Measurements from ENCODE around the gene F13A1.
"Not testable (repeated sequence)": the region's sequence is repeated elsewhere in the genome, so short reads cannot be mapped to it uniquely, and the experiment has no call there.

F13A1 gene

DNA sequence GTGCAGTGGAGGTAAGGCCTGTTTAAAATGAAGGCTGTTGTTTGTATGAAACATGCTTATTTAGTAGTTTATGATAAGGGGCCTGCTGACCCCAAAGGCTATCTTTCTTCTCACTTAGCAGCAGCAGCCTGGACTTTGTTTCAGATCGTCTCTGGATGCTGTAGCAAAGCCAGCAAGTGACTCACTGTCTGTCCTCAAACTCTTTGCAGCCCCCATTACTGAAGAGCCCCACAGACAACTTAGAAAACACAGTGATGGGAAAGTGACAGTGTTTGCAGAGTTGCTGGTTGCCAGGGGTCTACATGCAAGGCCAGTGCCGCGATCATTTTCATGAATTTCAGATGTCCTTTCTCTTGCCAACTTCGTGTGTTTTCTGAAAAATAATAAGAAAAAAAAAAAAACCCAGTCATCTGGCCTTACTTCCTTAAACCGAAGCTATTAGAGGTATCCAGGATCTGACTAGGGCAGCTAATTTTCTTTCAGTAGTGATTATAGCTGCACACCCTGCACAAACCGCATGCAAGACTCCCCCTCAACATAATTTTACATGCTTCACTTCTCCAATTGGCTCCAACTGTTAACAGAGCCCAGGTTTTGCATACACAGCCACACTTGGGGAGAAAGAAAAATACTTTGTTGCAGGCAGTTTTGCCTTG, 11.6 kb upstream of the F13A1 start:
- peak overlapping the region; percentile 23 for H3K4me3 Mint-ChIP-seq
- peaks cover 10% of the 10 kb centered on the region for H3K27me3 Mint-ChIP-seq
- peak overlapping the region; percentile 71 for H3K27ac Mint-ChIP-seq
- no peaks in the 10 kb centered on the region for H3K36me3 Mint-ChIP-seq
- peak; percentile 93 for ATAC-seq
- no peaks in the 10 kb centered on the region for H3K9me3 Mint-ChIP-seq
- peaks cover 34% of the 10 kb centered on the region for H3K4me1 Mint-ChIP-seq

DNA sequence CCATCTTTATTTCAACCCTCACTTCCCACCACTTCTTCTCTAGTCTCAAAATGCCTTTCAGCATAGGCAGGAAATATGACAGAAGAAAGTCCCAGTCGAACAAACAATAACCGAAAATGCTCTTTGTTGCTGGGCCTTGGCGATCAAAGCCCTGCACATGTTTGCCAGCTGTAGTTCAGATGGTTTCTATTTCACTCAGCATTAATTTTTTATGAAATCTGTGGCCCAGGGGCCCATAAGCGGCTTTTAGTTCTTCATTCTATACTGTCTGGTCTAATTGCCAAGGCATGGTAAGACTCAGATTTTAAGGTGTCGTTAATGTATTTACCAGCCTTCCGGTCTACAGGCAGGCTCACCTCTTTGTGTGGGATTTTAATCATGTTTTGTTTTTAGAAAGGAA, 10.9 kb upstream of the F13A1 start:
- Mint-ChIP-seq H3K27ac (peak overlapping the region; percentile 71), H3K9me3 (no peaks in the 10 kb centered on the region), H3K36me3 (no peaks in the 10 kb centered on the region), H3K4me1 (peaks cover 34% of the 10 kb centered on the region), H3K4me3 (peak overlapping the region; percentile 16), H3K27me3 (peaks cover 3% of the 10 kb centered on the region)
- peak; percentile 81 for ATAC-seq

DNA sequence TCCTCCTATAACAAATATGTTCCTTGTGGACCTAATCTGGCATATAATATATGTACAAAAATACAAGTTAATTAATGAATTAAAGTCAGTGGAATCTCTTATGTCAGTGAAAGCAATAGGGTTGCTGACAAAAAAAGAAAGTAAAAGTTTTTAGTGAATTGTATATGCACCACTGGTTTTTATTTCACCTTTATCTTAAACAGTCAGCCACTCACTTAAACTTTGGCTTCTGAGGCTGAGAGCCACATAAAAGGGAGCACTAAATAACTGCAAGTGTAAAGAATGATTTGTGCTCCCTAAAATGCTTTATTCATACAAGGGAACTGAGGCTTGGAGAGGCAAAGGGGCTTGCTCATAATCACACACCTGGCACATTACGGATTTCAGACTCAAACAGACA, 9.9 kb upstream of the F13A1 start:
- no peaks in the 10 kb centered on the region for H3K27me3 Mint-ChIP-seq
- ATAC-seq: no peak
- no peaks in the 10 kb centered on the region for H3K9me3 Mint-ChIP-seq
- H3K4me1 Mint-ChIP-seq: peaks cover 34% of the 10 kb centered on the region
- peak overlapping the region; percentile 71 for H3K27ac Mint-ChIP-seq
- no peaks in the 10 kb centered on the region for H3K36me3 Mint-ChIP-seq
- no peak overlapping the region for H3K4me3 Mint-ChIP-seq

DNA sequence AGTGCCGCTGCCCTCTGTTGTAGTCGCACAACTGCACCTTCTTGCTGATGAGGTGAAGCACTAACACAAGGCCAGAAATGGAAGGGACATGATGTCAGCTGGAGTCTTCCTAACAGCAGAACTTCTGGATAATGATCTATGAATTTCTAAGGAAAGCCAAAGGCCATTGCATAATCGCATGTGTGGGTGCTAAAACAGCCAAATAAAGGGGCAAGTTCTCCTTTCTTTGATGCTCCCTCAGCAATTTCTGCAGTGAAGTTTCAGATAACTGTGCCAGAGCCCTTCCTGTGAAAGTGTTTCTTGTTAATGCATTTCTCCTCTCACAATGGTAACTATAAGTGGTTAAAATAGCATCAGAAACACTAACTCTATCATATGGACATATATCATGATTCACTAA, 8.0 kb upstream of the F13A1 start:
- no peak for ATAC-seq

DNA sequence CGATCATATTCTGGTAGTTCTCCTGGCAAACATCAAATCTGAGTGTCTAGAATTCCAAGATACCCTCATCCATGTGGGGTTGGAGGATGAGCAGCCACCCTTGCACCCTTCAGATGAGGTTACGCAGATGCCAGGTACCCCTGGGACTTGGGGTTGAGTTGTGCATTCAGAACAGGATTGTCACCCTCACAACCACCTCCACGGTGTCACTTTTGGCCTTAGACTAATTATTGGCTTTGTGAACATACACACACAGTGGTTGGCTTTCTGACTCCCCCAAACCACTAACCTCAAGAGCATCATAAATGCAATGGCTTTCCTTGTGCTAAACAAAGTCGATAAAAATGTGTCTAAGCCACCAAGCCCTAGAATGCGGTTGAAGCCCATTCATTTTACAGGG, 2.9 kb upstream of the F13A1 start:
- H3K27me3 Mint-ChIP-seq: peaks cover 62% of the 10 kb centered on the region
- H3K27ac Mint-ChIP-seq: no peak overlapping the region
- no peaks in the 10 kb centered on the region for H3K36me3 Mint-ChIP-seq
- ATAC-seq: no peak
- H3K4me1 Mint-ChIP-seq: peaks cover 17% of the 10 kb centered on the region
- no peak overlapping the region for H3K4me3 Mint-ChIP-seq
- no peaks in the 10 kb centered on the region for H3K9me3 Mint-ChIP-seq

More for the DNA sequence above, 8.0 kb upstream of the F13A1 start:
- H3K36me3 Mint-ChIP-seq: no peaks in the 10 kb centered on the region
- H3K4me3 Mint-ChIP-seq: no peak overlapping the region
- H3K9me3 Mint-ChIP-seq: no peaks in the 10 kb centered on the region
- H3K27me3 Mint-ChIP-seq: peaks cover 11% of the 10 kb centered on the region
- peaks cover 31% of the 10 kb centered on the region for H3K4me1 Mint-ChIP-seq
- H3K27ac Mint-ChIP-seq: no peak overlapping the region

DNA sequence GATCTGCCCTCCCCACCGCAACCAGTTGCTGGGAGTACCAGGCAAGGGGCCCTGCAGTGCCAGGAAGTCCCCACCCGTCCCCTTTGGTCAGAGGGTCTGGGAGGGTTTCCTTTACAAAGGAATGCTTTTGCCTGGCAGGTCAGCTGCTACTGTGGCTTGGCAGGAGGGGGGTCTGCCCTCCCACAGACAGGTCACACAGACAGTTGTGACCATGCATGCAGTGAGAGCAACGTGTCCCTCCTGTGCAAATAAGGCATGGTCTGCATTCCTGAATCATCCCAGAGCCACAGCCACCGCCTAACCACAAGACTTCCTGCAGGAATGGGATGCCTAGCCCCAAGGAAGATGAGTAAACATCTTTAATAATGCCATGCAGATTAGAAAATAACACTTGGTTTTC, 439 bp upstream of the F13A1 start:
- ATAC-seq: no peak
- Mint-ChIP-seq H3K9me3 (no peaks in the 10 kb centered on the region), H3K4me3 (no peak overlapping the region), H3K4me1 (peaks cover 17% of the 10 kb centered on the region), H3K27me3 (peaks cover 83% of the 10 kb centered on the region), H3K27ac (no peak overlapping the region), H3K36me3 (no peaks in the 10 kb centered on the region)

DNA sequence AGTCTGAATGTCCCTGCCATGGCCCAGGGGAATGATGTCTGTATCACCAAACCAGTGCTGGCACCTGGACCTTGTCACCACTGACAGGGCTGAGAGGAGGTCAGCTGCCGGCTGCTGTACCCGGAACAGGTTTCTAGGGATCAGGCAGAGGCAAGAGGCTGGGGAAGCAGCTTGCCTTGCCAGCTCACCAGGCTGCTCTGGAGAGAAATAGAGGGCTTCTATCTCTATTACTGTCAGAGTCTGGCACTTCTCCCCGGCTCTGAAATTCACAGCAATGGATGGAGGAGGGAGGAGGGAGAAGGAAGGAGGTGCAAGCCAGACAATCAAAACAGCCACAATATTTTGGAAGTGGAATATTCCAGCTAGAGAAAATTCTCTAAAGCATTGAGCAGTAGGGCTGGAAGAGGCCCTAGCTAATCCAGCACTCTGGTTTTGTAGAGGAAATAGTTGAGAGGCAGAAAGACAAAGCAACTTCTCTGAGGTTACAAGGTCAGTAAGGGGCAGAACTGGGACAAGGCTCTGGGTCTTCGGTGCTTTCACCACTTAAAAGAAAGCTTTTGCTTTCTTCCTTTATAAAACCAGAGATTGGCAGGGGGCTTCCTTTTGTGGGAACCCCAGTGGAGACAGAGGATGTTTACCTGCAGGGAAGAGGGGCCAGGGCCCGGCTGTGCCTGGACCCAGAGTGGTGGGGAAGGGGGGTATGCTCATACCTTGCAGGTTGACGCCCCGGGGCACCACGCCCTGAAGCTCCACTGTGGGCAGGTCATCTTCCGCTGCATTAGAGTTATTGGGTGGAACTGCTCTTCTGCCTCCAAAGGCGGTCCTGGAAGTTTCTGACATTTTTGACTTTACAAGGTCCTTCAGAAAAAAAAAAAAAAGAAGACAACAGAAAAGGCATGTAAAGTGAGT, 2.4 kb downstream of the F13A1 start:
- H3K4me3 Mint-ChIP-seq: no peak overlapping the region
- H3K36me3 Mint-ChIP-seq: no peaks in the 10 kb centered on the region
- no peak overlapping the region for H3K27ac Mint-ChIP-seq
- peaks cover 88% of the 10 kb centered on the region for H3K27me3 Mint-ChIP-seq
- peaks cover 23% of the 10 kb centered on the region for H3K4me1 Mint-ChIP-seq
- no peak for ATAC-seq
- no peaks in the 10 kb centered on the region for H3K9me3 Mint-ChIP-seq

DNA sequence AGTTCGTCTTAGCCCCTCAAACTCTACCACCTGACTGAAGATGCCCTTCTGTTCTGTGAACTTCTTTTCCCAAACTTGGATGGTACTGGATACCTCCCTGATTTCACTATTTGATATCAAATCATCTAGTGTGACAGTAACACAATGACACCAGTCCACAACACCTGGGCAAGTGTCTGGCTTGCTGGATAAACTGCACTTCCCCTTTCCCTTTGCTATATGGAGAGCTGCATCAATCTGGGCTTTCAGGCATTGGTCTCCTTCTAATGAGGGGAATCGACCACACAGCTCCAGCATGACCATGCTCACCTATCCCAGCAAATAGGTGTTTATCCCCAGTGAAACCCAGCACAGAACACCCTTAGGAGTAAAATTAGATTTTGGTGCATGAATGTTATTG, 3.1 kb downstream of the F13A1 start:
- peaks cover 88% of the 10 kb centered on the region for H3K27me3 Mint-ChIP-seq
- ATAC-seq: no peak

DNA sequence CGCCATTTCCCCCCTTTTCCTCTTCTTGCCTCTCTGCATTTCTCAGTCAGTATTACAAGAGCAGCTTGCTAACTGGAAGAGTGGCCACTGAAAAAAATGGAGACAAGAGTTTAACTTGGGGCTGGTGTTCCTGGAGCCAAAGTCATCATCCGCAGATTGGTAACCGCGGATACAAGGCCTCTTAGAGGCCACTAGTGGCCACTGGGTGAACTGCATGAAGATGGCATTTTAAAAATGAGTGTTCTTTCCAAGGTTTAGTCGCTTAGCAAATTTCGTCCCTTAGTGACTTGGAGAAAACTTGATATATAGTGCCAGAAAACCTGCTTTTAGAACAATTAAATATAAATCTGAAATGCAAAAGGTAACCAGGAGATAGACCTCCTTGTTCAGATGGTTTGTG, 4.8 kb downstream of the F13A1 start:
- ATAC-seq: no peak
- H3K9me3 Mint-ChIP-seq: no peaks in the 10 kb centered on the region
- H3K36me3 Mint-ChIP-seq: no peaks in the 10 kb centered on the region
- no peak overlapping the region for H3K27ac Mint-ChIP-seq
- peaks cover 20% of the 10 kb centered on the region for H3K4me1 Mint-ChIP-seq
- no peak overlapping the region for H3K4me3 Mint-ChIP-seq
- peaks cover 74% of the 10 kb centered on the region for H3K27me3 Mint-ChIP-seq

More for the DNA sequence above, 3.1 kb downstream of the F13A1 start:
- H3K4me1 Mint-ChIP-seq: peaks cover 23% of the 10 kb centered on the region
- H3K36me3 Mint-ChIP-seq: no peaks in the 10 kb centered on the region
- no peak overlapping the region for H3K27ac Mint-ChIP-seq
- H3K9me3 Mint-ChIP-seq: no peaks in the 10 kb centered on the region
- H3K4me3 Mint-ChIP-seq: no peak overlapping the region

DNA sequence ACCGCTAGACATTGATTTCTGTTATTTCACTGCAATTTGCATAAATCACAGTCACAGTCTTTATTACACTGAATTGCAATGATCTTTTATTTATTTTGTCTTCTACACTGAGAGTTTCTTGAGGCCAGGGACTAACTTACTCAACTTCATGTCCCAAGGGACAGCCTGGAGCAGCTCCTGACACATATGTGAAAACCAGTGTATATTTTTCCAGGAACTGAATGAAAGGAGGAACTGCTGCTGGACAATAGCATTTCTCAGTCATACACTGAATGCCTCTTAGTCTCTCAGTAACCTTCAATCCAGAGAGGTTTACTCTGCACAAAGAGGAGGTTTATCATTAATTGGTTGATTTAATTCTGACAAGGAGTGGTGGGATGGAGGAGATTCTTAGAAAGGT, 5.9 kb downstream of the F13A1 start:
- H3K9me3 Mint-ChIP-seq: no peaks in the 10 kb centered on the region
- ATAC-seq: peak; percentile 61
- H3K36me3 Mint-ChIP-seq: no peaks in the 10 kb centered on the region
- peaks cover 64% of the 10 kb centered on the region for H3K27me3 Mint-ChIP-seq
- peaks cover 10% of the 10 kb centered on the region for H3K4me1 Mint-ChIP-seq
- H3K4me3 Mint-ChIP-seq: no peak overlapping the region
- no peak overlapping the region for H3K27ac Mint-ChIP-seq

DNA sequence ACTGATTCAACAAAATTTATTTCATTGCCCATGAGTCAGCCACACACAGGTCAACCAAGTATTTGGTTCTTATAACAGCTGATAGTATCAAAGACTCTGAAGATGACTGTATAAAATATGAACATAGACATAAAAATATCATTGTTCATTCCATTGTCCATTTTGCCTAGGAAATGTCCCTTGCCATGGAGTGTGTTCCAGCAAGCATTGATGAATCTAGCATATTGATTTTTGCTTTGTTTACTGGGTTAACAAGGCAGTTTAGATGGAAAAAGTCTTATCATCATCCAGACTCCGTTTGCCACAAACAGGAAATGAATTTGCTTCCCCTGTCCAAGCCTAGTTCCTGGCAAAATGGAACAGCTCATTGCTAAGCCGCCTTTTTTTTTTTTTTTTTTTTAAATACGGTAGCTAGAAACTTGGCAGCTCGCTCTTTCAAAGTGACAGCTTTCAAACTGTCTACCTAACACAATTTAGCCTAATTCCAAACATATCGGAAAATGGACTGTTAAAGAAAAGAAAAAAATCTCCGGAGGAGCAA, 7.5 kb downstream of the F13A1 start:
- no peaks in the 10 kb centered on the region for H3K9me3 Mint-ChIP-seq
- no peak overlapping the region for H3K4me3 Mint-ChIP-seq
- peaks cover 6% of the 10 kb centered on the region for H3K4me1 Mint-ChIP-seq
- no peak for ATAC-seq
- H3K36me3 Mint-ChIP-seq: no peaks in the 10 kb centered on the region
- no peak overlapping the region for H3K27ac Mint-ChIP-seq
- H3K27me3 Mint-ChIP-seq: peaks cover 59% of the 10 kb centered on the region

DNA sequence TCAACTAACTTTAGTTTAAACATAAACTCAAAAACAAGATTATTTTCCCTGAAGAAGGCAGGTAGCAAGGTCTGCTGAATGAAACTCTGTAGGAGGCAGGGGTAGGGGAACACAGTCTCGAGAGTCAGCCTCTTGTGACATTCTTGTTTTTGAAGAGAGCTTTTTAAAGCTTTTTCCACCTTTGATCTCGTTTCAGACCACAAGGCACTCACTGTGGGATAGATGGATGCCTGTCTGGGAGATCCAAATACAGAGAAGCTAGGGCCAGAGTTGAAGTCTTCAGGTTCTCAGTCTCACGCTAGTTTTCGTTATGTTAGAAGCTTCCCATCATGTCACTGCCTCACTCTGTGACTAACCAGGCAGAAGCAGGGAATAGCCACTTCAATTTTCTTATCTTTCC, 14.9 kb downstream of the F13A1 start:
- Mint-ChIP-seq H3K27ac (no peak overlapping the region), H3K4me3 (no peak overlapping the region), H3K4me1 (no peaks in the 10 kb centered on the region), H3K36me3 (no peaks in the 10 kb centered on the region), H3K27me3 (peaks cover 39% of the 10 kb centered on the region), H3K9me3 (no peaks in the 10 kb centered on the region)
- ATAC-seq: no peak

DNA sequence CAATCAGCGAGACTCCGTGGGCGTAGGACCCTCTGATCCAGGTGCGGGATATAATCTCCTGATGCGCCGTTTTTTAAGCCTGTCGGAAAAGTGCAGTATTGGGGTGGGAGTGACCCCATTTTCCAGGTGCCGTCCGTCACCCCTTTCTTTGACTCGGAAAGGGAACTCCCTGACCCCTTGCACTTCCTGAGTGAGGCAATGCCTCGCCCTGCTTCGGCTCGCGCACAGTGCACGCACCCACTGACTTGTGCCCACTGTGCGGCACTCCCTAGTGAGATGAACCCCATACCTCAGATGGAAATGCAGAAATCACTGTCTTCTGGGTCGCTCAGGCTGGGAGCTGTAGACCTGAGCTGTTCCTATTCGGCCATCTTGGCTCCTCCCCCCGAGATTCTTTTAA, 20.1 kb downstream of the F13A1 start:
- ATAC-seq, H3K9me3 Mint-ChIP-seq: not testable (repeated sequence)
- peaks cover 33% of the 10 kb centered on the region for H3K27me3 Mint-ChIP-seq

DNA sequence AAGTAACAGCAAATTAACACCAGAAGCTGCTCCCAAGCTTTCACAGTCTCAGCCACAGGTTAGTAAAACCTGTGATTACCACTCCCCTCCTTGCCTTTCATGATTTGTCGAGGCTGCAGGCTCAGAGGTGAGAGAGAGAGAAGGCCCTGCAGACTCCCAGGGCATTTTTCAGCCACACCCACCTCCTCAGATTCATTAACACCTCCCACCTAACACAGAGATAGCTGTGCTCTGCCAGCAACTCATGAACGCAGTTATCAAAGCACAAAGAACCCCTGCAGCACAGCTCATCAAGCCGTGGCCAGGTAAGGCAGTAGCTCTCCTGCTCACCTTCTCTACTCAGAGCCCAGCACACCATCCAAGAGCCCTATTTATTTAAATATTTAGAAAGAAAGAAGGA, 27.1 kb downstream of the F13A1 start:
- no peak for ATAC-seq

More for the DNA sequence above, 20.1 kb downstream of the F13A1 start:
- H3K36me3 Mint-ChIP-seq, H3K4me1 Mint-ChIP-seq, H3K27ac Mint-ChIP-seq, H3K4me3 Mint-ChIP-seq: not testable (repeated sequence)

DNA sequence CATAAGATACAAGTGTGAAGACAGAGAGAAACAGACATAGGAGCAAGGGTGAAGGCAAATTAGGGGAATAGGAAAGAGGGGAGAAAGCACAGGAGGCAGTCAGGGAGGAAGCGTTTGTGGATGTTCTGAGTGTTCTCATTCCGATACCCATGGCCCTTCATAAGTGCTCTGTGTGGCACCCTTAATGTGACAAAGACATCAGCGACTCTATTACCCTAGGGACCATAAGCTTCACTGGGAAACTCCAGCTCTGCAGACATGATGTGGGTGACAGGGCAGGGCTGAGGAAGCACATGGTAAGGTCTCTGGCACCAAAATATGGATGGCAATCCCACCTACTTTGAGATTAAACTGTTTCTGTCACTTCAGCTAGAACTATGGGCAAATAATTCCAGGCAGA, 33.0 kb downstream of the F13A1 start:
- H3K36me3 Mint-ChIP-seq: no peaks in the 10 kb centered on the region
- peak; percentile 78 for ATAC-seq
- peaks cover 15% of the 10 kb centered on the region for H3K4me1 Mint-ChIP-seq
- no peak overlapping the region for H3K4me3 Mint-ChIP-seq
- H3K27ac Mint-ChIP-seq: peak overlapping the region; percentile 3
- H3K27me3 Mint-ChIP-seq: peaks cover 18% of the 10 kb centered on the region
- no peaks in the 10 kb centered on the region for H3K9me3 Mint-ChIP-seq

More for the DNA sequence above, 27.1 kb downstream of the F13A1 start:
- Mint-ChIP-seq H3K4me3 (no peak overlapping the region), H3K9me3 (no peaks in the 10 kb centered on the region), H3K4me1 (no peaks in the 10 kb centered on the region), H3K27me3 (peaks cover 30% of the 10 kb centered on the region), H3K36me3 (no peaks in the 10 kb centered on the region), H3K27ac (no peak overlapping the region)

Data from stimulated activated memory B cell treated with anti-CD40 and anti-IgM and Interleukin-4, amounts not matched to agents 10 μg/mL and 1 μg/mL and 100 μg/mL, for 72 hours (primary cell).